Esophagus squamous epithelium (tissue), 4 donors: ENCODE data around the gene TNNT1.

ENCODE experiments used
- CTCF ChIP-seq, 6 experiments: fragments of 450-650 bp in 4 of 6; fragments of 200-600 bp in 2 of 6; sonication (generic) in 2 of 6; IDR thresholded peaks; one replicate each; pipeline ENCODE4 v1.5.1; 2016 to 2019; ENCODE audit warnings: antibody characterized with exemption in 6 of 6, mild to moderate bottlenecking in 4 of 6, moderate library complexity in 4 of 6
- POLR2A ChIP-seq, 4 donors: fragments of 450-650 bp; IDR thresholded peaks; one replicate each; pipeline ENCODE4 v1.6.1; 2017; ENCODE audit warnings: antibody characterized with exemption in 4 of 4, mild to moderate bottlenecking in 4 of 4, moderate library complexity in 3 of 4

GRCh38 chr19:55095260-55096060 is 53.5 kb downstream of the TNNT1 start:
- TF ChIP-seq CTCF (IDR thresholded peaks at IDR 0.05), result no peak
- TF ChIP-seq POLR2A (IDR thresholded peaks at IDR 0.05), result no peak
